Raji (cell line): ENCODE data around the gene PLD1.

ENCODE experiments used
- POLR2A ChIP-seq: IDR thresholded peaks from 2 replicates; pipeline ENCODE4 v1.6.1; 2011; ENCODE audit warnings: low read depth, low read length, control low read depth; ENCODE audit not compliant: insufficient read depth

Gene PLD1

GRCh38 chr3:171592786-171593185 lies 217.5 kb downstream of the PLD1 start:
- no peak for TF ChIP-seq POLR2A

GRCh38 chr3:171591070-171591469 lies 219.2 kb downstream of the PLD1 start:
- TF ChIP-seq POLR2A: no peak

GRCh38 chr3:171586274-171586673 lies 224.0 kb downstream of the PLD1 start:
- TF ChIP-seq POLR2A: no peak

- TF ChIP-seq POLR2A: no peak
Observed at GRCh38 chr3:171585039-171585438, 225.2 kb downstream of the PLD1 start.

GRCh38 chr3:171584100-171584499 lies 226.2 kb downstream of the PLD1 start:
- TF ChIP-seq POLR2A: no peak

GRCh38 chr3:171574556-171575240 lies 235.6 kb downstream of the PLD1 start:
- TF ChIP-seq POLR2A: no peak

GRCh38 chr3:171569571-171570132 lies 240.6 kb downstream of the PLD1 start:
- no peak for TF ChIP-seq POLR2A

GRCh38 chr3:171568766-171569165 lies 241.5 kb downstream of the PLD1 start:
- TF ChIP-seq POLR2A: no peak

GRCh38 chr3:171566803-171567422 lies 243.4 kb downstream of the PLD1 start:
- no peak for TF ChIP-seq POLR2A

- no peak for TF ChIP-seq POLR2A
Observed at GRCh38 chr3:171565481-171566058, 244.7 kb downstream of the PLD1 start.

GRCh38 chr3:171564748-171565480 lies 245.4 kb downstream of the PLD1 start:
- no peak for TF ChIP-seq POLR2A

- TF ChIP-seq POLR2A: no peak
Observed at GRCh38 chr3:171563298-171563697, 247.0 kb downstream of the PLD1 start.

GRCh38 chr3:171561596-171562323 lies 248.5 kb downstream of the PLD1 start:
- no peak for TF ChIP-seq POLR2A

GRCh38 chr3:171559586-171559985 lies 250.7 kb downstream of the PLD1 start:
- TF ChIP-seq POLR2A: no peak

- no peak for TF ChIP-seq POLR2A
Observed at GRCh38 chr3:171558188-171558696, 252.0 kb downstream of the PLD1 start.

- TF ChIP-seq POLR2A: no peak
Observed at GRCh38 chr3:171557173-171557572, 253.1 kb downstream of the PLD1 start.
